Stimulated activated naive CD8-positive, alpha-beta T cell treated with anti-CD3 and anti-CD28 coated beads, Interleukin-15, Interleukin-2, amounts not matched to agents 100 U/mL and 50 U/mL, for 24 hours (primary cell): Measurements from ENCODE around the gene ANKRD13C.

ENCODE experiments used
- ATAC-seq: fragments of 150-1000 bp; cut with Tn5 transposase; one replicate; pipeline ENCODE4 v1.10.0; 2021
- DNase-seq: peaks from one replicate; pipeline ENCODE4 v3.0.0; 2021

ANKRD13C gene

GRCh38 chr1:70295749-70296148 is 58.8 kb downstream of the ANKRD13C start:
- ATAC-seq (no peak), DNase-seq (no peak)

GRCh38 chr1:70293186-70293843 is 61.2 kb downstream of the ANKRD13C start:
- no peak for ATAC-seq

GRCh38 chr1:70290218-70290617 is 64.3 kb downstream of the ANKRD13C start:
- DNase-seq (no peak), ATAC-seq (no peak)

More at GRCh38 chr1:70293186-70293843, 61.2 kb downstream of the ANKRD13C start:
- DNase-seq = no peak

- DNase-seq (no peak), ATAC-seq (no peak)
These were observed 66.4 kb downstream of the ANKRD13C start for GRCh38 chr1:70288166-70288565.

- no peak for ATAC-seq
- DNase-seq = no peak
These were observed 68.1 kb downstream of the ANKRD13C start for GRCh38 chr1:70286453-70286852.

GRCh38 chr1:70284366-70284765 is 70.2 kb downstream of the ANKRD13C start:
- ATAC-seq (no peak), DNase-seq (no peak)

GRCh38 chr1:70278710-70279109 is 75.8 kb downstream of the ANKRD13C start:
- ATAC-seq (no peak), DNase-seq (no peak)

- no peak for DNase-seq
- ATAC-seq = no peak
These were observed 76.6 kb downstream of the ANKRD13C start for GRCh38 chr1:70277875-70278274.

GRCh38 chr1:70265946-70266345 is 88.6 kb downstream of the ANKRD13C start:
- ATAC-seq = no peak
- no peak for DNase-seq

GRCh38 chr1:70264839-70265238 is 89.7 kb downstream of the ANKRD13C start:
- ATAC-seq (no peak), DNase-seq (no peak)

GRCh38 chr1:70256664-70257063 is 97.9 kb downstream of the ANKRD13C start:
- no peak for ATAC-seq
- no peak for DNase-seq

- ATAC-seq (no peak), DNase-seq (no peak)
These were observed 105.8 kb downstream of the ANKRD13C start for GRCh38 chr1:70248729-70249128.

- DNase-seq = no peak
- ATAC-seq = peak; percentile 66
These were observed 106.8 kb downstream of the ANKRD13C start for GRCh38 chr1:70247768-70248167.

GRCh38 chr1:70247122-70247521 is 107.4 kb downstream of the ANKRD13C start:
- DNase-seq (no peak), ATAC-seq (no peak)

GRCh38 chr1:70239940-70240339 is 114.6 kb downstream of the ANKRD13C start:
- no peak for DNase-seq

GRCh38 chr1:70234733-70235132 is 119.8 kb downstream of the ANKRD13C start:
- DNase-seq (no peak), ATAC-seq (no peak)

More at GRCh38 chr1:70239940-70240339, 114.6 kb downstream of the ANKRD13C start:
- no peak for ATAC-seq

- DNase-seq (no peak), ATAC-seq (no peak)
These were observed 123.0 kb downstream of the ANKRD13C start for GRCh38 chr1:70231475-70231874.

- ATAC-seq (no peak), DNase-seq (no peak)
These were observed 125.9 kb downstream of the ANKRD13C start for GRCh38 chr1:70228670-70229069.

GRCh38 chr1:70227439-70227838 is 127.1 kb downstream of the ANKRD13C start:
- DNase-seq (no peak), ATAC-seq (no peak)

GRCh38 chr1:70224954-70225353 is 129.6 kb downstream of the ANKRD13C start:
- DNase-seq (no peak), ATAC-seq (no peak)

GRCh38 chr1:70222716-70223235 is 131.7 kb downstream of the ANKRD13C start:
- no peak for DNase-seq
- ATAC-seq = no peak

- peak; percentile 98 for ATAC-seq
- peak; percentile 98 for DNase-seq
These were observed 133.0 kb downstream of the ANKRD13C start, which contains the start of gene SRSF11 for GRCh38 chr1:70221238-70222121. Gene SRSF11, plus strand, starts transcription at chr1:70221380. Its CDS starts 257 bp downstream, at chr1:70221637.
